ENCODE results near the gene CYTH1.

- TF ChIP-seq POLR2A (IDR thresholded peaks at IDR 0.05): no peak
- TF ChIP-seq, protein P1, sequence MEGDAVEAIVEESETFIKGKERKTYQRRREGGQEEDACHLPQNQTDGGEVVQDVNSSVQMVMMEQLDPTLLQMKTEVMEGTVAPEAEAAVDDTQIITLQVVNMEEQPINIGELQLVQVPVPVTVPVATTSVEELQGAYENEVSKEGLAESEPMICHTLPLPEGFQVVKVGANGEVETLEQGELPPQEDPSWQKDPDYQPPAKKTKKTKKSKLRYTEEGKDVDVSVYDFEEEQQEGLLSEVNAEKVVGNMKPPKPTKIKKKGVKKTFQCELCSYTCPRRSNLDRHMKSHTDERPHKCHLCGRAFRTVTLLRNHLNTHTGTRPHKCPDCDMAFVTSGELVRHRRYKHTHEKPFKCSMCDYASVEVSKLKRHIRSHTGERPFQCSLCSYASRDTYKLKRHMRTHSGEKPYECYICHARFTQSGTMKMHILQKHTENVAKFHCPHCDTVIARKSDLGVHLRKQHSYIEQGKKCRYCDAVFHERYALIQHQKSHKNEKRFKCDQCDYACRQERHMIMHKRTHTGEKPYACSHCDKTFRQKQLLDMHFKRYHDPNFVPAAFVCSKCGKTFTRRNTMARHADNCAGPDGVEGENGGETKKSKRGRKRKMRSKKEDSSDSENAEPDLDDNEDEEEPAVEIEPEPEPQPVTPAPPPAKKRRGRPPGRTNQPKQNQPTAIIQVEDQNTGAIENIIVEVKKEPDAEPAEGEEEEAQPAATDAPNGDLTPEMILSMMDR (IDR thresholded peaks at IDR 0.05): no peak
These were observed 11.9 kb upstream of the CYTH1 start for GRCh38 chr17:78793968-78794367.

Data from adrenal gland (tissue), 5 donors.